IMR-90 (cell line): ENCODE results near the gene FNBP1L.

Experiments
- CTCF ChIP-seq: conservative IDR thresholded peaks from 2 replicates; pipeline ENCODE4 v1.5.1; 2012; ENCODE audit warnings: mild to moderate bottlenecking, low read depth, low read length, improper control_type of control experiment
- POLR2A ChIP-seq: IDR thresholded peaks from 2 replicates; pipeline ENCODE4 v1.6.1; 2012; ENCODE audit warnings: mild to moderate bottlenecking, low read depth, low read length
- RAD21 ChIP-seq: IDR thresholded peaks from 2 replicates; pipeline ENCODE4 v1.6.1; 2012; ENCODE audit warnings: low read length, improper control_type of control experiment
- RCOR1 ChIP-seq: IDR thresholded peaks from 2 replicates; pipeline ENCODE4 v1.6.1; 2012; ENCODE audit warnings: mild to moderate bottlenecking, low read length, improper control_type of control experiment; ENCODE audit not compliant: insufficient replicate concordance
- RFX5 ChIP-seq: IDR thresholded peaks from 2 replicates; pipeline ENCODE4 v1.8.0; 2012; ENCODE audit warnings: low read depth, mild to moderate bottlenecking, low read length, moderate library complexity
- USF2 ChIP-seq: fragments of 150-350 bp; IDR thresholded peaks from 2 replicates; pipeline ENCODE4 v1.6.1; 2017; ENCODE audit warnings: mild to moderate bottlenecking, antibody characterized with exemption, low read length, low read depth

GRCh38 chr1:93549811-93550210 lies 101.9 kb downstream of the FNBP1L start:
- no peak for TF ChIP-seq CTCF
- no peak for TF ChIP-seq POLR2A
- TF ChIP-seq RCOR1, result no peak
- no peak for TF ChIP-seq RAD21
- TF ChIP-seq RFX5, result no peak
- no peak for TF ChIP-seq USF2
